Right lobe of liver (tissue), 6 donors: ENCODE data around the gene TIMP3. TPM values are rescaled to one million over a fixed set of nuclear protein-coding genes. Genes with fewer than 3 reads are reported as not detected.

Experiments used
- ATAC-seq, 4 donors: fragments of 200-7000 bp; cut with Tn5 transposase; one replicate each; pipeline ENCODE4 v1.9.1; 2020; ENCODE audit warnings: mild to moderate bottlenecking in 4 of 4, moderate library complexity in 4 of 4
- DNase-seq, 3 donors: peaks; one replicate each; pipeline ENCODE4 v3.0.0-alpha.2; 2020
- H3K27ac ChIP-seq, 3 donors: fragments of 200-600 bp; one replicate each; pipeline ENCODE4 v1.8.0; 2022
- H3K27me3 ChIP-seq, 2 donors: fragments of 200-600 bp; one replicate each; pipeline ENCODE4 v1.8.0; 2022
- H3K36me3 ChIP-seq, 4 donors: fragments of 200-600 bp; sonication (generic) in 1 of 4; one replicate each; pipeline versions ENCODE4 v1.5.1 to v1.8.0; 2017 to 2022; ENCODE audit warnings: control low read depth in 1 of 4
- H3K4me1 ChIP-seq, 4 donors: fragments of 200-600 bp; sonication (generic) in 1 of 4; one replicate each; pipeline versions ENCODE4 v1.5.1 to v1.8.0; 2017 to 2022; ENCODE audit warnings: control low read depth in 1 of 4
- H3K4me3 ChIP-seq, 3 donors: fragments of 200-600 bp; one replicate each; pipeline ENCODE4 v1.8.0; 2022
- H3K9me3 ChIP-seq, 4 donors: fragments of 200-600 bp; sonication (generic) in 1 of 4; one replicate each; pipeline versions ENCODE4 v1.5.1 to v1.8.0; 2017 to 2022; ENCODE audit warnings: control low read depth in 1 of 4
- CTCF ChIP-seq, 4 donors: fragments of 200-600 bp in 3 of 4; fragments of 450-650 bp in 1 of 4; IDR thresholded peaks; one replicate each; pipeline versions ENCODE4 v1.5.1 to v1.8.0; 2016 to 2022; ENCODE audit warnings: antibody characterized with exemption in 4 of 4, mild to moderate bottlenecking in 2 of 4
- POLR2A ChIP-seq: fragments of 450-650 bp; IDR thresholded peaks from one replicate; pipeline ENCODE4 v1.6.1; 2017; ENCODE audit warnings: antibody characterized with exemption, mild to moderate bottlenecking
- WGBS: methylation state at CpG from one replicate; pipeline ENCODE4 v1.1.6; 2018; ENCODE audit warnings: low coverage, low lambda C conversion rate; ENCODE audit not compliant: insufficient coverage; ENCODE audit errors: missing lambda C conversion rate; 5-methylcytosine and 5-hydroxymethylcytosine counted together
- intact Hi-C, 2 donors: fragments of 100-400 bp; cut with DNase I; formaldehyde crosslinking; loops; one replicate each; pipeline versions ENCODE4 v1.11.2 to v1.14.1; 2022
- total RNA-seq, 6 experiments: library from RNA; depleted of rRNA in 2 of 6; stranded (reverse); fragments of >200 nt in 2 of 6; fragmentation: NEBNext Ultra II Directional in 3 of 6; extraction: Animal tissue kit (Norgen Biotek cat#: 25700) in 3 of 6; gene quantifications; one replicate each; pipeline versions ENCODE4 v1.1.0 to v1.2.4, GENCODE V29; 2016 to 2023
- donor health status: DM: no; HTN: yes; CAD: no.
- donor health status: DM: no; HTN: no; CAD: no.
- donor health status: DM: no; HTN: no; CAD: no.
- donor health status: DM: no; HTN: yes; CAD: no.
- donor health status: DM: no; HTN: yes; CAD: no.

Gene TIMP3
- total RNA-seq, 6 experiments from 2014 or later, result 21.9 to 58.6 (median 52.7) TPM

- no peaks in the 10 kb centered on the region for H3K9me3 ChIP-seq
- intact Hi-C loops, result no loop called here
- H3K27me3 ChIP-seq, result no peaks in the 10 kb centered on the region
- DNase-seq (no peak), ATAC-seq (no peak)
- no peak overlapping the region for H3K27ac ChIP-seq
- no peak overlapping the region for H3K4me3 ChIP-seq
- no peaks in the 10 kb centered on the region for H3K36me3 ChIP-seq
- TF ChIP-seq POLR2A (no peak), CTCF (IDR thresholded peaks at IDR 0.05) (no peak)
- WGBS, result 79% methylated on average over 2 of the region's 2 CpGs
- H3K4me1 ChIP-seq, result no peaks in the 10 kb centered on the region
Measured at GRCh38 chr22:32830957-32831356, 29.5 kb downstream of the TIMP3 start.

GRCh38 chr22:32831584-32831983, 30.1 kb downstream of the TIMP3 start:
- DNase-seq (no peak), ATAC-seq (no peak)
- 40% methylated on average over 1 of the region's 3 CpGs for WGBS
- TF ChIP-seq POLR2A, result no peak
- TF ChIP-seq CTCF (IDR thresholded peaks at IDR 0.05), result no peak
- Histone ChIP-seq H3K4me1 (no peaks in the 10 kb centered on the region), H3K9me3 (no peaks in the 10 kb centered on the region), H3K27me3 (no peaks in the 10 kb centered on the region), H3K27ac (no peak overlapping the region), H3K36me3 (no peaks in the 10 kb centered on the region), H3K4me3 (no peak overlapping the region)
- intact Hi-C loops, result no loop called here

- Histone ChIP-seq H3K4me1 (no peaks in the 10 kb centered on the region), H3K4me3 (no peak overlapping the region), H3K27me3 (no peaks in the 10 kb centered on the region), H3K9me3 (no peaks in the 10 kb centered on the region), H3K36me3 (no peaks in the 10 kb centered on the region), H3K27ac (no peak overlapping the region)
- DNase-seq (no peak), ATAC-seq (no peak)
- intact Hi-C loops, result no loop called here
- 31% methylated on average over 4 of the region's 4 CpGs for WGBS
- no peak for TF ChIP-seq CTCF (IDR thresholded peaks at IDR 0.05)
Measured at GRCh38 chr22:32832174-32832573, 30.7 kb downstream of the TIMP3 start.

GRCh38 chr22:32836280-32837123, 35.0 kb downstream of the TIMP3 start:
- intact Hi-C loops, result no loop called here
- H3K36me3 ChIP-seq, result no peaks in the 10 kb centered on the region
- ATAC-seq (peak in 1 of 4 donors; percentile 42), DNase-seq (no peak)
- 77% methylated on average over 7 of the region's 7 CpGs for WGBS
- no peaks in the 10 kb centered on the region for H3K27me3 ChIP-seq
- H3K4me3 ChIP-seq, result no peak overlapping the region
- no peaks in the 10 kb centered on the region for H3K9me3 ChIP-seq
- TF ChIP-seq POLR2A, result no peak
- peak; percentile 29 to 52 (median 44) for TF ChIP-seq CTCF (IDR thresholded peaks at IDR 0.05)
- H3K4me1 ChIP-seq, result no peaks in the 10 kb centered on the region
- H3K27ac ChIP-seq, result no peak overlapping the region
